WI38 (cell line): ENCODE data around the gene CRYBA2.

Source experiments
- H3K4me3 ChIP-seq: 2 replicates; pipeline ENCODE4 v1.5.1; 2011; ENCODE audit warnings: low read depth, mild to moderate bottlenecking, control low read depth, low read length
- TF ChIP-seq, protein P1 (sequence below): IDR thresholded peaks from 2 replicates; pipeline ENCODE4 v1.5.1; 2012; ENCODE audit warnings: low read depth, mild to moderate bottlenecking, control low read depth, low read length

CRYBA2 gene

DNA sequence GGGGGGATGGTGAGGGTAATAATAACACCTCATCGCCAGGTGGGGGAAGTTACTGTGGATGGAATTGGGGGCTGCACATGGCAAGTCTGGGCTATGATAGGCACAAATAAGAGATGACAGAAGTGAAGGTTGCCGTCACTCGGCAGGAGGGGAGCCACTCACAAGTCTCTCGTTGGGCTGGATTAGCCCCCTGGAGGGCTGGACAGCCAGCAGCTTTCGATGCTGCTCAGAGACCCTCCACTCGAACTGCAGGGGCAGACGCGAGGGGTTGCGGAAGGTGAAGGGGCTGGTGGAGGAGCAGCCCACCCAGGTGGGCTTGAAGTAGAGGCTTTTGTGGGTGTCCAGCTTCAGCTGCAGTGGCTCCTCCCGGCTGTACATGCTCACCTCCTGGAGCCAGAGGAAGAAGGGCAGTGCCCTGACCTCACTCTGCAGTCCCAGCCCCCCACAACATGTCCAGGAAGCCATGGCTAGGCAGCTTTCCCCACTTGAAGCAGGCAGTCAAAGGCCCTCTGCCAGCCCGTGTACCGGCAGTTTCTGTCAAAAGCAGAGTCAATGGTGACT is 29.9 kb upstream of the CRYBA2 start:
- TF ChIP-seq, protein P1, sequence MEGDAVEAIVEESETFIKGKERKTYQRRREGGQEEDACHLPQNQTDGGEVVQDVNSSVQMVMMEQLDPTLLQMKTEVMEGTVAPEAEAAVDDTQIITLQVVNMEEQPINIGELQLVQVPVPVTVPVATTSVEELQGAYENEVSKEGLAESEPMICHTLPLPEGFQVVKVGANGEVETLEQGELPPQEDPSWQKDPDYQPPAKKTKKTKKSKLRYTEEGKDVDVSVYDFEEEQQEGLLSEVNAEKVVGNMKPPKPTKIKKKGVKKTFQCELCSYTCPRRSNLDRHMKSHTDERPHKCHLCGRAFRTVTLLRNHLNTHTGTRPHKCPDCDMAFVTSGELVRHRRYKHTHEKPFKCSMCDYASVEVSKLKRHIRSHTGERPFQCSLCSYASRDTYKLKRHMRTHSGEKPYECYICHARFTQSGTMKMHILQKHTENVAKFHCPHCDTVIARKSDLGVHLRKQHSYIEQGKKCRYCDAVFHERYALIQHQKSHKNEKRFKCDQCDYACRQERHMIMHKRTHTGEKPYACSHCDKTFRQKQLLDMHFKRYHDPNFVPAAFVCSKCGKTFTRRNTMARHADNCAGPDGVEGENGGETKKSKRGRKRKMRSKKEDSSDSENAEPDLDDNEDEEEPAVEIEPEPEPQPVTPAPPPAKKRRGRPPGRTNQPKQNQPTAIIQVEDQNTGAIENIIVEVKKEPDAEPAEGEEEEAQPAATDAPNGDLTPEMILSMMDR, result no peak
- H3K4me3 ChIP-seq, result no peak overlapping the region

- TF ChIP-seq, protein P1, result no peak
- H3K4me3 ChIP-seq, result no peak overlapping the region
These were observed 29.4 kb upstream of the CRYBA2 start for GRCh38 chr2:219022616-219023015.

DNA sequence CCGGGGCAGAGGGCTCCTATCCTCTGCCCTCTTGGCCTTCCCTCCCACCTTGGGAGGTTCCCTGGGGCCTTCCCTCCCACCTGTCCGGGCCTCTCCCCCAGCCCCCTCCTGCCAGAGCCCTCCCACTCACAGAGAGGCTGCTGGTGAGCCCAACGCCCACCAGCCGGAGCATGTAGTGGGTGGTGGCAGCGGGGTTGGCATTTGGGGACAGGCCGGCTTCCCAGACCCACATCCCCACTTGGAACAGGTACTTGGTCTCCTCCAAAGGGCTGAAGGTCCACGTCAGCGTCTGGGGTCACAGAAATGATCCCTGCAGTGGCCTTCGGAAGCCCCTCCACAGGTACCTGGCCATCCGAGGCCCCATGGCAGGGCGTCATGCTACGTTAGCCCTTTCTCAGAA is 28.8 kb upstream of the CRYBA2 start:
- TF ChIP-seq, protein P1, result no peak
- H3K4me3 ChIP-seq, result no peak overlapping the region

DNA sequence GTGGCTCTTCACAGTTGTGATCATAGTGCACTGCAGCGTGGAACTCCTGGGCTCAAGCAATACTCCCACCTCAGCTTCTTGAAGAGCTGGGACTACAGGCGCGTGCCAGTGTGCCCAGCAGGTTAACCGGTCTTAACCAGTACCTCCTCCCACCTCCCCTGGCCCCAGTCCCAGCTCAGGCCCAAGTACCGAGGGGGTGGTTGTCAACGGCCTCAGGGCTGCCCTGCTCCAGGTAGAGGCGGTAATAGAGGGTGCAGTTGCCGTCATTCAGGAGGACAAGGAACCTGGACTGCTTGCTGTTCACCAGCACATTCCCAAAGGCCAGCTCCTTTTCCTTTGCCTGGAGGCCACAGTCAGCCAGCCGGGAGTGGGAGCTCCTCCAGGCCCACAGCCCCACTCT is 28.4 kb upstream of the CRYBA2 start:
- H3K4me3 ChIP-seq, result no peak overlapping the region
- TF ChIP-seq, protein P1, result no peak

- no peak overlapping the region for H3K4me3 ChIP-seq
- TF ChIP-seq, protein P1, result no peak
These were observed 27.6 kb upstream of the CRYBA2 start for GRCh38 chr2:219020604-219021365.

DNA sequence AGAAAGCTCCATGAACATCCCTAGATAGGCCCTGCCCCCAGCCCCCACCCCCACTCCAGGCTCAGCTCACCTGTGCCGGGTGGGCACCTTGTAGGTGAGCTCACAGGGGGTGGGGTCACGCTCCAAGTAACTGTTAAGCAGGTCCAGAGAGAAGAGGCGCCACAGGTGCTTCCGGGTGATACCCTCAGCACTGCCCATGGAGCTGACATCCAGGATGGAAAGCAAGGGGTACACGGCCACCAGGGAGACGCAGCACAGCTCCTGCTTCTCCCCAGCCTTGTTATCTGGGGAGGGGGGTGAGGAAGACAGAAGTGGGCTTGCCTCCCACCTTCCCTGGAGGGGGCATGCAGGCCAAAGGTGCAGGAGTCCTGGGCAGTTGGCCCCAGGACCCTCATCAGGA is 26.2 kb upstream of the CRYBA2 start:
- H3K4me3 ChIP-seq, result no peak overlapping the region
- TF ChIP-seq, protein P1, result no peak

GRCh38 chr2:219018726-219019125 is 25.5 kb upstream of the CRYBA2 start:
- TF ChIP-seq, protein P1, result no peak
- no peak overlapping the region for H3K4me3 ChIP-seq
